H9 (cell line): ENCODE data around the gene PFKFB2. TPM values are rescaled to one million over a fixed set of nuclear protein-coding genes. Genes with fewer than 3 reads are reported as not detected.

Source experiments
- DNase-seq: peaks from one replicate; pipeline ENCODE4 v3.0.0-alpha.2; 2017
- H2AFZ ChIP-seq: one replicate; pipeline ENCODE4 v1.6.1; 2013; ENCODE audit warnings: mild to moderate bottlenecking, low read length, control low read depth, moderate library complexity
- H2AK5ac ChIP-seq: 2 replicates; pipeline ENCODE4 v1.6.1; 2013; ENCODE audit warnings: low read length, control low read depth, mixed read lengths; ENCODE audit not compliant: insufficient read length
- H2BK120ac ChIP-seq: one replicate; pipeline ENCODE4 v1.6.1; 2013; ENCODE audit warnings: low read depth, mild to moderate bottlenecking, low read length, control low read depth, inconsistent platforms; ENCODE audit not compliant: poor library complexity, severe bottlenecking
- H2BK12ac ChIP-seq: 2 replicates; pipeline ENCODE4 v1.6.1; 2013; ENCODE audit warnings: low read length, control low read depth, mixed read lengths, low read depth; ENCODE audit not compliant: insufficient read length
- H2BK15ac ChIP-seq: 2 replicates; pipeline ENCODE4 v1.6.1; 2013; ENCODE audit warnings: low read depth, low read length, control low read depth
- H2BK20ac ChIP-seq: one replicate; pipeline ENCODE4 v1.6.1; 2013; ENCODE audit warnings: low read depth, mild to moderate bottlenecking, low read length, control low read depth, inconsistent platforms; ENCODE audit not compliant: poor library complexity, severe bottlenecking
- H2BK5ac ChIP-seq: 2 replicates; pipeline ENCODE4 v1.6.1; 2013; ENCODE audit warnings: low read length, control low read depth, mixed read lengths; ENCODE audit not compliant: insufficient read length
- H3K14ac ChIP-seq: 2 replicates; pipeline ENCODE4 v1.6.1; 2013; ENCODE audit warnings: low read length, control low read depth; ENCODE audit not compliant: insufficient read depth
- H3K18ac ChIP-seq: 2 replicates; pipeline ENCODE4 v1.6.1; 2013; ENCODE audit warnings: low read depth, mild to moderate bottlenecking, mixed read lengths, low read length, control low read depth; ENCODE audit not compliant: insufficient read length
- H3K23ac ChIP-seq: 2 replicates; pipeline ENCODE4 v1.6.1; 2013; ENCODE audit warnings: low read length, control low read depth, mixed read lengths, low read depth; ENCODE audit not compliant: insufficient read length
- H3K23me2 ChIP-seq: 2 replicates; pipeline ENCODE4 v1.6.1; 2013; ENCODE audit warnings: low read depth, mild to moderate bottlenecking, mixed read lengths, low read length, control low read depth; ENCODE audit not compliant: insufficient read length, poor library complexity, severe bottlenecking
- H3K27ac ChIP-seq: 2 replicates; pipeline ENCODE4 v1.5.1; 2013; ENCODE audit warnings: low read length, control low read depth, mixed read lengths, low read depth; ENCODE audit not compliant: insufficient read length
- H3K27me3 ChIP-seq: 2 replicates; pipeline ENCODE4 v1.6.1; 2013; ENCODE audit warnings: low read length, control low read depth, inconsistent platforms; ENCODE audit not compliant: insufficient read depth
- H3K4ac ChIP-seq: 2 replicates; pipeline ENCODE4 v1.6.1; 2013; ENCODE audit warnings: low read depth, mild to moderate bottlenecking, control low read depth, inconsistent platforms, low read length, moderate library complexity
- H3K4me1 ChIP-seq: 2 replicates; pipeline ENCODE4 v1.6.1; 2013; ENCODE audit warnings: low read length, control low read depth, inconsistent platforms; ENCODE audit not compliant: insufficient read depth
- H3K4me2 ChIP-seq: 2 replicates; pipeline ENCODE4 v1.6.1; 2013; ENCODE audit warnings: low read length, control low read depth, mixed read lengths; ENCODE audit not compliant: insufficient read length, insufficient read depth
- H3K56ac ChIP-seq: 2 replicates; pipeline ENCODE4 v1.6.1; 2013; ENCODE audit warnings: low read depth, mild to moderate bottlenecking, mixed read lengths, low read length, control low read depth; ENCODE audit not compliant: insufficient read length
- H3K79me1 ChIP-seq: 2 replicates; pipeline ENCODE4 v1.6.1; 2013; ENCODE audit warnings: low read depth, mild to moderate bottlenecking, moderate library complexity, low read length, control low read depth, inconsistent platforms; ENCODE audit not compliant: insufficient read depth, poor library complexity, severe bottlenecking
- H3K79me2 ChIP-seq: 2 replicates; pipeline ENCODE4 v1.6.1; 2013; ENCODE audit warnings: low read length, control low read depth, inconsistent platforms; ENCODE audit not compliant: insufficient read depth
- H3K9ac ChIP-seq: 2 replicates; pipeline ENCODE4 v1.6.1; 2013; ENCODE audit warnings: low read length, control low read depth, mixed read lengths; ENCODE audit not compliant: insufficient read length; ENCODE audit errors: extremely low read depth
- H3K9me3 ChIP-seq: one replicate; pipeline ENCODE4 v1.6.1; 2013; ENCODE audit warnings: low read depth, low read length, inconsistent platforms; ENCODE audit not compliant: control insufficient read depth
- H3T11ph ChIP-seq: one replicate; pipeline ENCODE4 v1.6.1; 2013; ENCODE audit warnings: mild to moderate bottlenecking, low read length, control low read depth, inconsistent platforms
- H4K20me1 ChIP-seq: one replicate; pipeline ENCODE4 v1.6.1; 2013; ENCODE audit not compliant: control insufficient read depth, insufficient read length, insufficient read depth
- H4K5ac ChIP-seq: 2 replicates; pipeline ENCODE4 v1.6.1; 2013; ENCODE audit warnings: low read depth, mild to moderate bottlenecking, mixed read lengths, low read length, control low read depth; ENCODE audit not compliant: insufficient read length
- H4K8ac ChIP-seq: replicated peaks from 2 replicates; pipeline ENCODE4 v1.6.1; 2013; ENCODE audit warnings: low read length, control low read depth, mixed read lengths, low read depth; ENCODE audit not compliant: insufficient read length
- H4K91ac ChIP-seq: 2 replicates; pipeline ENCODE4 v1.6.1; 2013; ENCODE audit warnings: low read depth, mild to moderate bottlenecking, moderate library complexity, mixed read lengths, low read length, control low read depth; ENCODE audit not compliant: insufficient read length
- H3K27ac Mint-ChIP-seq, 3 experiments: 2 replicates in 2 of 3; 3 replicates in 1 of 3; pipeline ENCODE4 v1.8.0; 2020 to 2021; ENCODE audit warnings: mixed read lengths in 3 of 3, mild to moderate bottlenecking in 1 of 3, moderate library complexity in 1 of 3
- H3K27me3 Mint-ChIP-seq: 2 replicates; pipeline ENCODE4 v1.8.0; 2021; ENCODE audit warnings: low read depth, mild to moderate bottlenecking, moderate library complexity, mixed read lengths
- H3K36me3 Mint-ChIP-seq, 3 experiments: 2 replicates in 2 of 3; 3 replicates in 1 of 3; pipeline ENCODE4 v1.8.0; 2020 to 2021; ENCODE audit warnings: low read depth in 3 of 3, mixed read lengths in 3 of 3; ENCODE audit not compliant: insufficient read depth in 1 of 3
- H3K4me1 Mint-ChIP-seq, 2 experiments: 2 replicates each; pipeline ENCODE4 v1.8.0; 2020; ENCODE audit warnings: mixed read lengths in 2 of 2
- H3K4me3 Mint-ChIP-seq, 2 experiments: 2 replicates in 1 of 2; 3 replicates in 1 of 2; pipeline ENCODE4 v1.8.0; 2020 to 2021; ENCODE audit warnings: mild to moderate bottlenecking in 2 of 2, mixed read lengths in 2 of 2, moderate library complexity in 1 of 2
- H3K9me3 Mint-ChIP-seq, 2 experiments: 2 replicates in 1 of 2; 3 replicates in 1 of 2; pipeline ENCODE4 v1.8.0; 2020; ENCODE audit warnings: mild to moderate bottlenecking in 2 of 2, mixed read lengths in 2 of 2, moderate library complexity in 1 of 2
- WGBS: extraction: QIAGEN DNeasy Blood & Tissue Kit; methylation state at CpG from one replicate; pipeline ENCODE4 v1.1.7; 2013; ENCODE audit warnings: missing lambda C conversion rate, low lambda C conversion rate, mixed read lengths; ENCODE audit not compliant: insufficient read length; ENCODE audit errors: extremely low coverage; 5-methylcytosine and 5-hydroxymethylcytosine counted together
- total RNA-seq: library from RNA; stranded (reverse); gene quantifications from 2 replicates; pipeline ENCODE4 v1.2.1, GENCODE V29; 2021
- TF ChIP-seq, protein P1 (sequence below): fragments of 200-600 bp; sonication (generic); conservative IDR thresholded peaks from 3 replicates; pipeline ENCODE4 v1.8.0; 2021; ENCODE audit warnings: antibody characterized with exemption, mild to moderate bottlenecking

PFKFB2 gene
- total RNA-seq, 1 experiment from 2014 or later = 14.6 TPM

DNA sequence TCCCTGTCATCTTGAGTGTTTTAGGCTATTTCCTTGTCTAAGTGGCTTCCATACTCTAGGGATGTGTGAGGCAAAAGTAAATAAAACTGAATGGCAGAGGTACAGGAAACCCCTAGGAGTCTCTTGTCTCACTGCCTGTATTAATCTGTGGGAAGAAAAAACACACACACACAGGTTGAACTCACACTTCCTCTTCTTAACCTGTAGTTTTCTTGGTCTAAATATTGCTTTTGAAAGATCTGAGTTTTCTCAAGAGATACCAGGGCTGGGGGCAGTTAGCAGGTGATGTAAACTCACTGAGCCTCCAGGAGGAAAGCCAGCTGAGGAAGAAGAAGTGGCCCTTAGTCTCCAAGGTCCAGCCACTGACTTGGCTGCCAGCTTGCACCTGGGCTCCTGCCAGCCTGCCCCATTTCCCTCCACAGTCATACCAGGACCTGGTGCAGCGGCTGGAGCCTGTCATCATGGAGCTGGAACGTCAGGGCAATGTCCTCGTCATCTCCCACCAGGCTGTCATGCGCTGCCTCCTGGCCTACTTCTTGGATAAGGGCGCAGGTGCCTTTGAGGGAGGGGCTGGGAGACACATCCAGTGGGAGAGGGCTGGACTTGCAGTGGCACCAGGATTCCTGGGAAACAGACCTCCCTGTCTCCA lies 16.9 kb downstream of the PFKFB2 start:
- no peak overlapping the region for H2AK5ac ChIP-seq
- no peak overlapping the region for H3T11ph ChIP-seq
- no peaks in the 10 kb centered on the region for H3K9me3 ChIP-seq
- TF ChIP-seq, protein P1, sequence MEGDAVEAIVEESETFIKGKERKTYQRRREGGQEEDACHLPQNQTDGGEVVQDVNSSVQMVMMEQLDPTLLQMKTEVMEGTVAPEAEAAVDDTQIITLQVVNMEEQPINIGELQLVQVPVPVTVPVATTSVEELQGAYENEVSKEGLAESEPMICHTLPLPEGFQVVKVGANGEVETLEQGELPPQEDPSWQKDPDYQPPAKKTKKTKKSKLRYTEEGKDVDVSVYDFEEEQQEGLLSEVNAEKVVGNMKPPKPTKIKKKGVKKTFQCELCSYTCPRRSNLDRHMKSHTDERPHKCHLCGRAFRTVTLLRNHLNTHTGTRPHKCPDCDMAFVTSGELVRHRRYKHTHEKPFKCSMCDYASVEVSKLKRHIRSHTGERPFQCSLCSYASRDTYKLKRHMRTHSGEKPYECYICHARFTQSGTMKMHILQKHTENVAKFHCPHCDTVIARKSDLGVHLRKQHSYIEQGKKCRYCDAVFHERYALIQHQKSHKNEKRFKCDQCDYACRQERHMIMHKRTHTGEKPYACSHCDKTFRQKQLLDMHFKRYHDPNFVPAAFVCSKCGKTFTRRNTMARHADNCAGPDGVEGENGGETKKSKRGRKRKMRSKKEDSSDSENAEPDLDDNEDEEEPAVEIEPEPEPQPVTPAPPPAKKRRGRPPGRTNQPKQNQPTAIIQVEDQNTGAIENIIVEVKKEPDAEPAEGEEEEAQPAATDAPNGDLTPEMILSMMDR = no peak
- H3K27ac ChIP-seq = no peak overlapping the region
- H2BK5ac ChIP-seq = no peak overlapping the region
- H3K9ac ChIP-seq = no peak overlapping the region
- H2BK15ac ChIP-seq = no peak overlapping the region
- Mint-ChIP-seq H3K27me3 (no peaks in the 10 kb centered on the region), H3K27ac (no peak overlapping the region), H3K4me1 (no peaks in the 10 kb centered on the region), H3K4me3 (no peak overlapping the region), H3K9me3 (no peaks in the 10 kb centered on the region), H3K36me3 (peaks cover 6 to 34% (median 28%) of the 10 kb centered on the region in 3 experiments; a peak in 6 of 7 replicates)
- no peaks in the 10 kb centered on the region for H3K4me1 ChIP-seq
- H3K18ac ChIP-seq = no peak overlapping the region
- H2BK120ac ChIP-seq = no peak overlapping the region
- no peak overlapping the region for H4K91ac ChIP-seq
- H4K20me1 ChIP-seq = no peaks in the 10 kb centered on the region
- H2BK12ac ChIP-seq = no peak overlapping the region
- no peak for DNase-seq
- no peak overlapping the region for H4K8ac ChIP-seq
- no peak overlapping the region for H2AFZ ChIP-seq
- no CpG with 5 or more reads among the region's 5 CpGs for WGBS
- H2BK20ac ChIP-seq = no peak overlapping the region
- H3K27me3 ChIP-seq = no peaks in the 10 kb centered on the region
- H4K5ac ChIP-seq = no peak overlapping the region
- no peaks in the 10 kb centered on the region for H3K79me1 ChIP-seq
- no peak overlapping the region for H3K56ac ChIP-seq
- no peak overlapping the region for H3K23ac ChIP-seq
- H3K4me2 ChIP-seq = no peak overlapping the region
- H3K14ac ChIP-seq = no peak overlapping the region
- H3K4ac ChIP-seq = no peak overlapping the region
- no peaks in the 10 kb centered on the region for H3K23me2 ChIP-seq
- no peaks in the 10 kb centered on the region for H3K79me2 ChIP-seq
